ENCODE data around the gene TMPRSS7. TPM values are rescaled to one million over a fixed set of nuclear protein-coding genes. Genes with fewer than 3 reads are reported as not detected.
A peak's percentile ranks its signal among the peaks of the same experiment; 100 is the strongest.

The TMPRSS7 gene
- total and polyA plus RNA-seq, 12 donors: not detected

GRCh38 chr3:112004669-112005068 lies 29.9 kb upstream of the TMPRSS7 start:
- Histone ChIP-seq H3K27ac (no peak overlapping the region), H3K4me1 (replicated peaks in 1 of 2) (no peaks in the 10 kb centered on the region), H3K27me3 (no peaks in the 10 kb centered on the region), H3K36me3 (replicated peaks in 1 of 2) (no peaks in the 10 kb centered on the region), H3K4me3 (no peak overlapping the region), H3K9me3 (replicated peaks in 1 of 3) (no peaks in the 10 kb centered on the region)
- TF ChIP-seq POLR2A (IDR thresholded peaks at IDR 0.05): no peak
- TF ChIP-seq, protein P1, sequence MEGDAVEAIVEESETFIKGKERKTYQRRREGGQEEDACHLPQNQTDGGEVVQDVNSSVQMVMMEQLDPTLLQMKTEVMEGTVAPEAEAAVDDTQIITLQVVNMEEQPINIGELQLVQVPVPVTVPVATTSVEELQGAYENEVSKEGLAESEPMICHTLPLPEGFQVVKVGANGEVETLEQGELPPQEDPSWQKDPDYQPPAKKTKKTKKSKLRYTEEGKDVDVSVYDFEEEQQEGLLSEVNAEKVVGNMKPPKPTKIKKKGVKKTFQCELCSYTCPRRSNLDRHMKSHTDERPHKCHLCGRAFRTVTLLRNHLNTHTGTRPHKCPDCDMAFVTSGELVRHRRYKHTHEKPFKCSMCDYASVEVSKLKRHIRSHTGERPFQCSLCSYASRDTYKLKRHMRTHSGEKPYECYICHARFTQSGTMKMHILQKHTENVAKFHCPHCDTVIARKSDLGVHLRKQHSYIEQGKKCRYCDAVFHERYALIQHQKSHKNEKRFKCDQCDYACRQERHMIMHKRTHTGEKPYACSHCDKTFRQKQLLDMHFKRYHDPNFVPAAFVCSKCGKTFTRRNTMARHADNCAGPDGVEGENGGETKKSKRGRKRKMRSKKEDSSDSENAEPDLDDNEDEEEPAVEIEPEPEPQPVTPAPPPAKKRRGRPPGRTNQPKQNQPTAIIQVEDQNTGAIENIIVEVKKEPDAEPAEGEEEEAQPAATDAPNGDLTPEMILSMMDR (IDR thresholded peaks at IDR 0.05): no peak
- WGBS, 4 donors: 88 to 100% (median 90%) methylated on average over 2 of the region's 2 CpGs
- intact Hi-C loops (cut with DNase I): no loop called here
- no peak for DNase-seq

DNA sequence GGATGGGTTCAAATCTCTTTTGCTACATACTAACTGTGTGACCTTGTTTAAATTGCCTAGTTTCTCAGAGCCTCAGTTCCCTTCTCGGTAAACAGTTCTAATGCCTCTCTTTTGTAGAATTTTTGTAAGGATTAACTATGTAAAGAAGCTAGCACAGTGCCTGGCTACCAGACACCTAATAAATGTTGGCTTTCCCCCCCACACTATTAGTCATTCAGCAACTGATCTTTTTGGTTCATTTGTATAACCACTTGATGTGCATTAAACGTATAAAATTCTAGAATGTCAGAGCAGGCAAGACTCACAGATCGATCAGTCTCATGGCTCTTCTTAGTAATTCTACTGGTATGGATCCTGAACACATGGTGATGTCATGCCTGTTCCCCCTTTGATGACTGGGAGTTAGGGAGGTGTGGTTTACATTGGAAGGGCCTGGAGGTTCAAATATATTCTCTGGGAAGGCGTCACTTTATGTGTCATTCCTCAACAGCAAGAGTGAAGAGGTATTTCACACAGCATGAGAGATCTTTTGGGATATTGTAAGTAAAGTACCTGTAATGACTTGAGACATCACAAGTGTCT lies 29.4 kb upstream of the TMPRSS7 start:
- H3K27me3 ChIP-seq: no peaks in the 10 kb centered on the region
- no peak for DNase-seq
- no peak overlapping the region for H3K27ac ChIP-seq
- TF ChIP-seq, protein P1 (IDR thresholded peaks at IDR 0.05): no peak
- TF ChIP-seq POLR2A (IDR thresholded peaks at IDR 0.05): no peak
- no peak overlapping the region for H3K4me3 ChIP-seq
- WGBS, 4 donors: 69 to 82% (median 78%) methylated on average over 4 of the region's 4 CpGs
- no peaks in the 10 kb centered on the region for H3K36me3 ChIP-seq (replicated peaks in 1 of 2)
- intact Hi-C loops (cut with DNase I): no loop called here
- no peaks in the 10 kb centered on the region for H3K4me1 ChIP-seq (replicated peaks in 1 of 2)
- H3K9me3 ChIP-seq (replicated peaks in 1 of 3): no peaks in the 10 kb centered on the region

DNA sequence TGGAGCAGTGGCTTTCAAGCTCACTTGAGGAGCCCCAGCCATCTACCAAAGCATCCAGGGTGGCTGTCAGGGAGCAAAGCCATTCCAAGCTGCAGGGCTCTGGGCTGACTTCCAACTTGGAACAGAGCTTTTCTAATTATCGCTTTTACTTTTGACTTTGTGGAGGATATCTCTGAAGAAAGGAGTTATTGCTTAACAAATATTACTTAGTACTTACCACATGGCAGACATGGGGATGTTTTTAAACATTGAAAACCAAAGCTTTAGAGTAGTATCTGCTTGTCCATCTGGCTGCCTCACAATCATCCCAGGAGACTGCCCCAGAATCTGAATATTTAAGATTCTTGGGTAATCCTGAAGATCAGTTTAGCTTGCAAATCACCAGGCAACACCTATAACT lies 26.9 kb upstream of the TMPRSS7 start:
- Histone ChIP-seq H3K36me3 (replicated peaks in 1 of 2) (no peaks in the 10 kb centered on the region), H3K9me3 (replicated peaks in 1 of 3) (no peaks in the 10 kb centered on the region), H3K27me3 (no peaks in the 10 kb centered on the region), H3K27ac (no peak overlapping the region), H3K4me3 (no peak overlapping the region), H3K4me1 (replicated peaks in 1 of 2) (peaks cover 0 to 4% of the 10 kb centered on the region in 2 donors)
- no peak for TF ChIP-seq POLR2A (IDR thresholded peaks at IDR 0.05)
- TF ChIP-seq, protein P1 (IDR thresholded peaks at IDR 0.05): no peak
- peak in 1 of 7 donors; percentile 32 for DNase-seq
- intact Hi-C loops (cut with DNase I): no loop called here
- 33 to 42% (median 41%) methylated on average over 1 of the region's 1 CpG for WGBS, 4 donors

GRCh38 chr3:112009670-112010069 lies 24.9 kb upstream of the TMPRSS7 start:
- intact Hi-C loops (cut with DNase I): no loop called here
- H3K27ac ChIP-seq: no peak overlapping the region
- 83 to 95% (median 88%) methylated on average over 2 of the region's 2 CpGs for WGBS, 4 donors
- no peaks in the 10 kb centered on the region for H3K36me3 ChIP-seq (replicated peaks in 1 of 2)
- no peaks in the 10 kb centered on the region for H3K9me3 ChIP-seq (replicated peaks in 1 of 3)
- peaks cover 0 to 17% of the 10 kb centered on the region in 2 donors for H3K4me1 ChIP-seq (replicated peaks in 1 of 2)
- H3K27me3 ChIP-seq: no peaks in the 10 kb centered on the region
- TF ChIP-seq POLR2A (IDR thresholded peaks at IDR 0.05): no peak
- TF ChIP-seq, protein P1 (IDR thresholded peaks at IDR 0.05): no peak
- H3K4me3 ChIP-seq: no peak overlapping the region
- DNase-seq: no peak
